ENCODE data around the gene GLTPD2. TPM values are rescaled to one million over a fixed set of nuclear protein-coding genes. Genes with fewer than 3 reads are reported as not detected.
"Not testable (repeated sequence)": the region's sequence is repeated elsewhere in the genome, so short reads cannot be mapped to it uniquely, and the experiment has no call there.

Gene GLTPD2
- total and polyA plus RNA-seq, 2 donors (not counting 3 experiments of a cell fraction or from before 2014, with no cell fraction given): not detected

DNA sequence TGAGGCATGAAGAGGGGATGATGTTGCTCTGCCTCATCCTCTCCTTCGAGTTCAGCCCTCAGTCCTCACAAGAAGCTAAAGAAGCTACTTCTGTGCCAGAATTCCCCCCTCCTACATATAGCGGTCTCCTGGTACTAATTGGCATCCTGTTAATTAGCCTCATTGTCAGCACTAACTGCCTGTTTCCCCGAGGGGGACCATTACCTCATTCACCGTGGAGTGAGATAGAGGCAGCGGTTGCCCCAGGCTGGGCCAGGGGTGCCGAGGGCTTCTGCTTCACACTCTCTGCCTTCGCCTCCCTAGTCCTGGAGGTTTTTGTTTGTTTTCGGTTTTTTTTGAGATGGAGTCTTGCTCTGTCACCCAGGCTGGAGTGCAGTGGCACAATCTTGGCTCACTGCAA is 38.6 kb downstream of the GLTPD2 start:
- BruUV-seq (replicated peaks): no TSS peak
- intact Hi-C loops (cut with micrococcal nuclease): no loop called here
- ChIA-PET CTCF (interaction anchor here (1.0 kb wide), 1 partner anchor 54 kb away, joined by 3 read pairs; no protein-coding TSS in a partner anchor), POLR2A (no interaction called here)
- Histone ChIP-seq H3K4me1 (ENCODE audit: control insufficient read depth, extremely low read depth, insufficient read depth, low read length) (no peaks in the 10 kb centered on the region), H3K36me3 (ENCODE audit: control insufficient read depth in 2 of 2, extremely low read depth in 1 of 2, insufficient read depth in 2 of 2, low read length in 2 of 2) (peaks cover 0 to 3% of the 10 kb centered on the region in 2 experiments), H3K9me1 (replicated peaks; ENCODE audit: control insufficient read depth, extremely low read depth, insufficient read depth, low read length) (no peaks in the 10 kb centered on the region), H3K27me3 (ENCODE audit: control insufficient read depth in 2 of 2, insufficient read depth in 2 of 2, low read length in 2 of 2) (no peaks in the 10 kb centered on the region), H3K9me3 (replicated peaks; ENCODE audit: control insufficient read depth, insufficient read depth, low read length) (no peaks in the 10 kb centered on the region), H3K27ac (ENCODE audit: insufficient read depth, low read depth, low read length) (no peak overlapping the region), H4K20me1 (replicated peaks; ENCODE audit: control insufficient read depth, extremely low read depth, insufficient read depth, low read length) (no peaks in the 10 kb centered on the region), H3K79me2 (ENCODE audit: control insufficient read depth, insufficient read depth, low read length) (no peaks in the 10 kb centered on the region), H3K4me2 (ENCODE audit: insufficient read depth, low read length) (no peak overlapping the region), H2AFZ (ENCODE audit: low read depth, low read length) (no peak overlapping the region), H3K4me3 (replicated peaks in 1 of 3; ENCODE audit: insufficient read depth in 1 of 3, low read depth in 1 of 3, low read length in 3 of 3) (no peak overlapping the region), H3K9ac (replicated peaks; ENCODE audit: extremely low read depth, insufficient read depth, low read length) (no peak overlapping the region)
- TF ChIP-seq MYC (IDR thresholded peaks at IDR 0.05; ENCODE audit: low read depth, low read length) (no peak), POLR2A (IDR thresholded peaks at IDR 0.05; ENCODE audit: low read depth, low read length) (no peak), EZH2 (IDR thresholded peaks at IDR 0.05; ENCODE audit: borderline replicate concordance, low read depth, low read length, severe bottlenecking) (no peak), GATA2 (IDR thresholded peaks at IDR 0.05; ENCODE audit: insufficient read depth, insufficient read length, low read depth, low read length) (no peak), FOS (IDR thresholded peaks at IDR 0.05; ENCODE audit: borderline replicate concordance, insufficient read depth, low read length) (no peak), JUN (IDR thresholded peaks at IDR 0.05; ENCODE audit: borderline replicate concordance, insufficient read depth, insufficient read length, low read depth) (no peak), POLR2AphosphoS5 (IDR thresholded peaks at IDR 0.05; ENCODE audit: insufficient read depth, low read depth, low read length) (no peak)
- TF ChIP-seq, protein P1, sequence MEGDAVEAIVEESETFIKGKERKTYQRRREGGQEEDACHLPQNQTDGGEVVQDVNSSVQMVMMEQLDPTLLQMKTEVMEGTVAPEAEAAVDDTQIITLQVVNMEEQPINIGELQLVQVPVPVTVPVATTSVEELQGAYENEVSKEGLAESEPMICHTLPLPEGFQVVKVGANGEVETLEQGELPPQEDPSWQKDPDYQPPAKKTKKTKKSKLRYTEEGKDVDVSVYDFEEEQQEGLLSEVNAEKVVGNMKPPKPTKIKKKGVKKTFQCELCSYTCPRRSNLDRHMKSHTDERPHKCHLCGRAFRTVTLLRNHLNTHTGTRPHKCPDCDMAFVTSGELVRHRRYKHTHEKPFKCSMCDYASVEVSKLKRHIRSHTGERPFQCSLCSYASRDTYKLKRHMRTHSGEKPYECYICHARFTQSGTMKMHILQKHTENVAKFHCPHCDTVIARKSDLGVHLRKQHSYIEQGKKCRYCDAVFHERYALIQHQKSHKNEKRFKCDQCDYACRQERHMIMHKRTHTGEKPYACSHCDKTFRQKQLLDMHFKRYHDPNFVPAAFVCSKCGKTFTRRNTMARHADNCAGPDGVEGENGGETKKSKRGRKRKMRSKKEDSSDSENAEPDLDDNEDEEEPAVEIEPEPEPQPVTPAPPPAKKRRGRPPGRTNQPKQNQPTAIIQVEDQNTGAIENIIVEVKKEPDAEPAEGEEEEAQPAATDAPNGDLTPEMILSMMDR (IDR thresholded peaks at IDR 0.05; ENCODE audit: extremely low read depth in 1 of 2, insufficient read depth in 1 of 2, low read depth in 1 of 2, low read length in 2 of 2): no peak
- TF ChIP-seq, protein P2, sequence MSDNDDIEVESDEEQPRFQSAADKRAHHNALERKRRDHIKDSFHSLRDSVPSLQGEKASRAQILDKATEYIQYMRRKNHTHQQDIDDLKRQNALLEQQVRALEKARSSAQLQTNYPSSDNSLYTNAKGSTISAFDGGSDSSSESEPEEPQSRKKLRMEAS (IDR thresholded peaks at IDR 0.05; ENCODE audit: insufficient read depth, insufficient read length): no peak
- FAIRE-seq: no peak
- dilution Hi-C loops (cut with MboI; ENCODE audit: extremely low pct_ligation_motif_present, low sequenced_read_pairs): no loop called here
- no peak for DNase-seq (ENCODE audit: low read depth, low spot score)

DNA sequence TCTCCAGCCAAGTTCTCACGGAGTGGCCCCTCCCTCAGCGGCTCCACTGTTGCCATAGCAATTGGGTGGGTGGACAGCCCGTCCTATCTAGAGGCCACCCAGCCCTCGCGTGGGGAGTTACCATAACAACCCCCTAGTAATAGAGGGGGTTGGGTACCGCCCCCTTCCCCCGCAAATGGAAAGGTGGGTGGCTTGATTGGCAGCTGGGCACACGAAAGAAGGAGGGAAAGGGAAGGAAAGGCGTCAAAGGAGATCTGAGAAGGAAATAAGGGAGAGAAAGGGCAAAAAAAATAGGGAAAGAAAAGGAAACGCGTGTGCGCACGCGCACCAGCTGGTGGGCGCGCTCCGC is 44.0 kb downstream of the GLTPD2 start:
- FAIRE-seq; H3K27me3 ChIP-seq (ENCODE audit: control insufficient read depth in 2 of 2, insufficient read depth in 2 of 2, low read length in 2 of 2); intact Hi-C loops (cut with micrococcal nuclease); POLR2A ChIA-PET; H3K9me3 ChIP-seq (replicated peaks; ENCODE audit: control insufficient read depth, insufficient read depth, low read length); BruUV-seq (replicated peaks); H3K36me3 ChIP-seq (ENCODE audit: control insufficient read depth in 2 of 2, extremely low read depth in 1 of 2, insufficient read depth in 2 of 2, low read length in 2 of 2); dilution Hi-C loops (cut with MboI; ENCODE audit: extremely low pct_ligation_motif_present, low sequenced_read_pairs); H4K20me1 ChIP-seq (replicated peaks; ENCODE audit: control insufficient read depth, extremely low read depth, insufficient read depth, low read length); DNase-seq (ENCODE audit: low read depth, low spot score); H3K9me1 ChIP-seq (replicated peaks; ENCODE audit: control insufficient read depth, extremely low read depth, insufficient read depth, low read length): not testable (repeated sequence)
- H3K4me2 ChIP-seq (ENCODE audit: insufficient read depth, low read length): peak overlapping the region; percentile 65
- H3K79me2 ChIP-seq (ENCODE audit: control insufficient read depth, insufficient read depth, low read length): peaks cover 35% of the 10 kb centered on the region
- peak overlapping the region; percentile 73 for H3K27ac ChIP-seq (ENCODE audit: insufficient read depth, low read depth, low read length)
- peak overlapping the region; percentile 90 for H3K9ac ChIP-seq (replicated peaks; ENCODE audit: extremely low read depth, insufficient read depth, low read length)
- H3K4me1 ChIP-seq (ENCODE audit: control insufficient read depth, extremely low read depth, insufficient read depth, low read length): peaks cover 12% of the 10 kb centered on the region
- CTCF ChIA-PET: interaction anchor here (0.9 to 2.1 kb wide), 3 partner anchors 14 to 123 kb away, joined by 3 to 8 read pairs (median 4); partner anchors contain the start of gene ARRB2
- peak overlapping the region in 2 of 3 experiments; percentile 26 to 79 for H3K4me3 ChIP-seq (replicated peaks in 1 of 3; ENCODE audit: insufficient read depth in 1 of 3, low read depth in 1 of 3, low read length in 3 of 3)
- H2AFZ ChIP-seq (ENCODE audit: low read depth, low read length): peak overlapping the region; percentile 82

Measured in endothelial cell of umbilical vein (primary cell).